ENCODE data around the gene ESPL1. TPM values are rescaled to one million over a fixed set of nuclear protein-coding genes. Genes with fewer than 3 reads are reported as not detected.
A peak's percentile ranks its signal among the peaks of the same experiment; 100 is the strongest.

ESPL1 gene
- polyA plus RNA-seq, 4 donors = 8.1 to 14.3 (median 9.2) TPM

DNA sequence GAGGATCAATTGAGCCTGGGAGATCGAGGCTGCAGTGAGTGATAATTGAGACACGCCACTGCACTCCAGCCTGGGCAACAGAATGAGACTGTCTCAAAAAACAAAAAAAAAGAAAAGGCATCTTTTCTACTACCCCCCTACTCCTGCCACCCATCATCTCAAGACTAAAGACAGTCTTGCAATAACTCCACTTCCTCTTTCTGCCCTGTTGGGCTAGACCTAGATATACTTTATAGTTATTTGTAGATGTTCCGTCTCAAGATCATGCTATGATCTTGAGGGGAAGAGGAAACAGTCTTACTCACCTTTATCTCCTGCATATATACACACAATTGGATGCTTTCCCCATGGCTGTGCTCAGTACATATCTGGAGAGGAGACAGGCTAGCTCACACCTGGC is 12.1 kb upstream of the ESPL1 start:
- no peak for DNase-seq (ENCODE audit: low read depth in 4 of 4, low spot score in 3 of 4)

GRCh38 chr12:53258541-53259539 is 9.3 kb upstream of the ESPL1 start:
- no peak for DNase-seq (ENCODE audit: low read depth in 4 of 4, low spot score in 3 of 4)

- DNase-seq (ENCODE audit: low read depth in 4 of 4, low spot score in 3 of 4) = no peak
These were observed 8.2 kb upstream of the ESPL1 start for GRCh38 chr12:53259891-53260290.

- no peak for DNase-seq (ENCODE audit: low read depth in 4 of 4, low spot score in 3 of 4)
These were observed 2.3 kb upstream of the ESPL1 start for GRCh38 chr12:53265783-53266182.

GRCh38 chr12:53267306-53267998 is 647 bp upstream of the ESPL1 start:
- DNase-seq (ENCODE audit: low read depth in 4 of 4, low spot score in 3 of 4) = no peak

DNA sequence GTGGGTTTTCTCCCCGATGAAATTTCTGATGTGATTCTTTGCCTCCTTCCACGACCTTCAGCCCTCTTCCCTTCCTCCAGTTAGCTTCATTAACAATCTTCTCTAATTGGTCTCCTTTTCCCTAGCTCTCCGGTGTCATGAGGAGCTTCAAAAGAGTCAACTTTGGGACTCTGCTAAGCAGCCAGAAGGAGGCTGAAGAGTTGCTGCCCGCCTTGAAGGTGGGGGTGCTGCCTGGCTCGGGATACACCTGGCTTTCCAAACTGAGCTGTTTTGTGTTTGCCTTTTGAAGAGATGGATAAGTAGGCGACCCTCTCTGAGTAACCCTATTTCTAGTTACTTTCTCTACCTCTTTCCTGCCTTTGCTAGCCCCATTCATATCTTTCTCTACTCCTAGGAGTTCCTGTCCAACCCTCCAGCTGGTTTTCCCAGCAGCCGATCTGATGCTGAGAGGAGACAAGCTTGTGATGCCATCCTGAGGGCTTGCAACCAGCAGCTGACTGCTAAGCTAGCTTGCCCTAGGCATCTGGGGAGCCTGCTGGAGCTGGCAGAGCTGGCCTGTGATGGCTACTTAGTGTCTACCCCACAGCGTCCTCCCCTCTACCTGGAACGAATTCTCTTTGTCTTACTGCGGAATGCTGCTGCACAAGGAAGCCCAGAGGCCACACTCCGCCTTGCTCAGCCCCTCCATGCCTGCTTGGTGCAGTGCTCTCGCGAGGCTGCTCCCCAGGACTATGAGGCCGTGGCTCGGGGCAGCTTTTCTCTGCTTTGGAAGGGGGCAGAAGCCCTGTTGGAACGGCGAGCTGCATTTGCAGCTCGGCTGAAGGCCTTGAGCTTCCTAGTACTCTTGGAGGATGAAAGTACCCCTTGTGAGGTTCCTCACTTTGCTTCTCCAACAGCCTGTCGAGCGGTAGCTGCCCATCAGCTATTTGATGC is 797 bp downstream of the ESPL1 start:
- no peak for DNase-seq (ENCODE audit: low read depth in 4 of 4, low spot score in 3 of 4)

- DNase-seq (ENCODE audit: low read depth in 4 of 4, low spot score in 3 of 4) = no peak
These were observed 6.3 kb downstream of the ESPL1 start for GRCh38 chr12:53274445-53274844.

- no peak for DNase-seq (ENCODE audit: low read depth in 4 of 4, low spot score in 3 of 4)
These were observed 8.4 kb downstream of the ESPL1 start for GRCh38 chr12:53276511-53276910.

GRCh38 chr12:53277981-53278380 is 9.9 kb downstream of the ESPL1 start:
- DNase-seq (ENCODE audit: low read depth in 4 of 4, low spot score in 3 of 4) = no peak

DNA sequence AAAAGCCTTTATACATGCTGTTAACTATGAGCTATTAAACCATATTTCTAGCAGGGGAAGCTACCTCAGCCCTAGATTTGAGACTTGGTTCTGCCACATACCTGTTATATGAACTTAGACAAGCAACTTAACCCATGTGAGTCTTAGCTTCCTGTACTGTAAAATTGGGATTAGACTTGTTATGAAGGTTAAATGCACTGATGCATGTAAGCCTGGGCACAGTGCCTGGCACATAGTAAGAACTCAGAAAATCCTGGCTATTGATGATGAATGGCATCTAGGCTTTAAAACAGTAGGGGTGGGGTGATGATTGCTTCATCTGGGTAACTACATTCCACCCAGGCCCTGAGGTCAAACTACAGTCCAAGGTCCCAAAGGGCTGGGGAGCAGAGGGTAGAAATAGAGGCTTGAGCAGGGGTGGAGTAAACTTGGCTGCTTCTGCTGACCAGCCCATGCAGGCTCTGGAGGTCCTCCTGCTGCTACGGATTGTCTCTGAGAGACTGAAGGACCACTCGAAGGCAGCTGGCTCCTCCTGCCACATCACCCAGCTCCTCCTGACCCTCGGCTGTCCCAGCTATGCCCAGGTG is 11.3 kb downstream of the ESPL1 start:
- DNase-seq (ENCODE audit: low read depth in 4 of 4, low spot score in 3 of 4) = no peak

- no peak for DNase-seq (ENCODE audit: low read depth in 4 of 4, low spot score in 3 of 4)
These were observed 11.9 kb downstream of the ESPL1 start for GRCh38 chr12:53279888-53280498.

- DNase-seq (ENCODE audit: low read depth in 4 of 4, low spot score in 3 of 4) = no peak
These were observed 18.3 kb downstream of the ESPL1 start for GRCh38 chr12:53286448-53286847.

- no peak for DNase-seq (ENCODE audit: low read depth in 4 of 4, low spot score in 3 of 4)
These were observed 19.7 kb downstream of the ESPL1 start for GRCh38 chr12:53287741-53288216.

DNA sequence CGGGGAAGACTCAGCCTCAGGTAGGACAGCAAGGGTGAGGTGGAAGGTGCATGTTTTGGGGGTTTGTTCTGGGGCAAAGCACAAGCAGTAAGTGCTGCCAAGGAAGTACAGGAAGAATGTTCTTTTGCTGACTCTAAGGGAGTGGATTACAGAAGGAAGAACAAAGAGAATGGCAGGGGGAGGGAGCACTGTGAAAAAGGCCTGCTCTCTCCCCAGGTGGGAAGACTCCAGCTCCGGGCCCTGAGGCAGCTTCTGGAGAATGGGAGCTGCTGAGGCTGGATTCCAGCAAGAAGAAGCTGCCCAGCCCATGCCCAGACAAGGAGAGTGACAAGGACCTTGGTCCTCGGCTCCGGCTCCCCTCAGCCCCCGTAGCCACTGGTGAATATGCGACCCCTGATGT is 20.2 kb downstream of the ESPL1 start:
- no peak for DNase-seq (ENCODE audit: low read depth in 4 of 4, low spot score in 3 of 4)

GRCh38 chr12:53289891-53290290 is 21.8 kb downstream of the ESPL1 start:
- no peak for DNase-seq (ENCODE audit: low read depth in 4 of 4, low spot score in 3 of 4)

GRCh38 chr12:53290661-53291060 is 22.6 kb downstream of the ESPL1 start:
- DNase-seq (ENCODE audit: low read depth in 4 of 4, low spot score in 3 of 4) = no peak

GRCh38 chr12:53292426-53292825 is 24.3 kb downstream of the ESPL1 start:
- DNase-seq (ENCODE audit: low read depth in 4 of 4, low spot score in 3 of 4) = no peak

DNA sequence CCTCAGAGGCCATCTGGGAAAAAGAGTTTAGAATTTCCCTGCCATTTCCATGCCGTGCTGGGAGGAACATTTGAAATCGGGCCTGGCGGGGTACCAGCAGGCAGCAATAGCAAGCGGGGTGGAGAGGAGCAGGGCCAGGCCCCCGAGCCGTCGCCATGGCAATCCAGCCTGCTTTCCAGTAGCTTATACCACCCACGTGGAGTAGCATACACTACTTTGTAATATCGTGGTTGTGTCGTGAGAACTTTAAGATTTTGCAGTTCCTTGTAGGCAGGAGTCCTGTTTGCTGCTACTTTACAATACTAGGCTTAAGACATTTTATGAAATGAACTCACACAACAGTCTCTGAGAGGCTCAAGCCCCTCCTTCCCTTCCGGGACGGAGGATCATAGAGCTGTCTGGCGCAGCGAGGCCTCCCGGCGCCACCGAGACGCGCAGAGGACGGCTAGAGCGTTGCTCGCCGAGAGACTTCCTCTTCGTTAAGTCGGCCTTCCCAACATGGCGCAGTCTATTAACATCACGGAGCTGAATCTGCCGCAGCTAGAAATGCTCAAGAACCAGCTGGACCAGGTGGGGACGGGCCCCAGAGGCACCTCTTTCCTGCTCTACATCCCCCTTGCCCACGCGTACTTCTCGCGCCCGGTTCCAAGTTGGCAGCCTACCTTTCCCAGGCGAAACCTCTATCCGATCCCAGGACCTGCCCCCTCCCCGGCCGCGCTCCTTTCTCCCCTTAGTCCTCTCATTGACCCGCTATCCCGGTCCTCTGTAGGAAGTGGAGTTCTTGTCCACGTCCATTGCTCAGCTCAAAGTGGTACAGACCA is 27.2 kb downstream of the ESPL1 start, which contains the start of gene PFDN5:
Gene PFDN5, plus strand, starts transcription at position 473 of the 821 bp plus-strand sequence. Its CDS starts 26 bp downstream, at position 499.
- DNase-seq (ENCODE audit: low read depth in 4 of 4, low spot score in 3 of 4) = peak; percentile 70 to 83 (median 76)

DNA sequence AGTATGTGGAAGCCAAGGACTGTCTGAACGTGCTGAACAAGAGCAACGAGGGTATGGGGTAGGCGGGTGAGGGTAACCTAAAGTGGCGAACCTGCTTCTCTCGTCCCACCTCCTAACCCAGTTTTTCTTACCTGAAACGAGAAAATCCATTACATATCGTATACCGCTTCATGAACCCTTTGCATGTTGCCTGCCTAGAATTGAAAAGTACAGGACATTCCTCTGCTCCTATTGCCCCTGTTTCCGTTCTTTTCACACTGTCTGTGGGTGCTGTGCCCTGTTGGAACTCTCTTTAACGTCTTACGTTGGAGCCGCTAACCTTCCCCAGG is 27.8 kb downstream of the ESPL1 start:
- DNase-seq (ENCODE audit: low read depth in 4 of 4, low spot score in 3 of 4) = no peak
